Activated CD4-positive, alpha-beta T cell treated with anti-CD3 and anti-CD28 coated beads, Interleukin-2, amount 50 U/mL, for 24 hours (primary cell): ENCODE measurements around the gene DVL1.
"Not testable (repeated sequence)": the region's sequence is repeated elsewhere in the genome, so short reads cannot be mapped to it uniquely, and the experiment has no call there.

Experiments used
- DNase-seq, 2 donors: peaks; one replicate each; pipeline ENCODE4 v3.0.0-alpha.2; 2020; ENCODE audit warnings: low read depth in 1 of 2, low spot score in 1 of 2

DVL1 gene

GRCh38 chr1:1373815-1374588, 24.8 kb upstream of the DVL1 start:
- DNase-seq = no peak

GRCh38 chr1:1373051-1373814, 24.0 kb upstream of the DVL1 start:
- DNase-seq = no peak

GRCh38 chr1:1371746-1372711, 22.8 kb upstream of the DVL1 start:
- peak; percentile 62 to 67 for DNase-seq

- DNase-seq = no peak
These were observed 22.1 kb upstream of the DVL1 start for GRCh38 chr1:1371364-1371745.

- DNase-seq = no peak
These were observed 21.6 kb upstream of the DVL1 start for GRCh38 chr1:1370771-1371300.

- DNase-seq = not testable (repeated sequence)
These were observed 20.9 kb upstream of the DVL1 start for GRCh38 chr1:1370094-1370493.

- no peak for DNase-seq
These were observed 18.1 kb upstream of the DVL1 start for GRCh38 chr1:1367315-1367714.

GRCh38 chr1:1366699-1367066, 17.5 kb upstream of the DVL1 start:
- DNase-seq = no peak

- no peak for DNase-seq
These were observed 16.9 kb upstream of the DVL1 start for GRCh38 chr1:1365875-1366698.

- no peak for DNase-seq
These were observed 15.0 kb upstream of the DVL1 start for GRCh38 chr1:1364266-1364665.

GRCh38 chr1:1361982-1362423, 12.8 kb upstream of the DVL1 start:
- no peak for DNase-seq

- no peak for DNase-seq
These were observed 12.2 kb upstream of the DVL1 start for GRCh38 chr1:1361233-1361981.

GRCh38 chr1:1360506-1361169, 11.4 kb upstream of the DVL1 start:
- DNase-seq = no peak

- no peak for DNase-seq
These were observed 10.6 kb upstream of the DVL1 start for GRCh38 chr1:1359664-1360468.

- DNase-seq = no peak
These were observed 10.1 kb upstream of the DVL1 start for GRCh38 chr1:1359308-1359663.

GRCh38 chr1:1358433-1359271, 9.4 kb upstream of the DVL1 start, which contains the start of gene MXRA8:
TSS of gene MXRA8 (minus strand) at chr1:1358555. CDS start at chr1:1358504, 51 bp downstream.
- DNase-seq = no peak

- DNase-seq = no peak
These were observed 8.7 kb upstream of the DVL1 start for GRCh38 chr1:1357871-1358432.
